ENCODE data around the gene HIRA.

GRCh38 chr22:19398652-19399051, 32.9 kb downstream of the HIRA start:
- TF ChIP-seq EZH2 (IDR thresholded peaks at IDR 0.05; ENCODE audit: low read depth, unreplicated experiment) (no peak), CTCF (conservative IDR thresholded peaks at IDR 0.05; ENCODE audit: low read depth in 2 of 2) (no peak), JUNB (IDR thresholded peaks at IDR 0.05; ENCODE audit: unreplicated experiment) (no peak), CREB1 (CRISPR knock-in tag; IDR thresholded peaks at IDR 0.05; ENCODE audit: low read depth) (no peak)
